Parathyroid adenoma (tissue), 2 donors: ENCODE data around the gene UBASH3A.

Experiments used
- H2AFZ ChIP-seq: fragments of 300-600 bp; sonication (generic); one replicate; pipeline ENCODE4 v1.7.0; 2017; ENCODE audit warnings: antibody characterized with exemption, mild to moderate bottlenecking
- H3K27ac ChIP-seq: fragments of 300-600 bp; sonication (generic); one replicate; pipeline ENCODE4 v1.7.0; 2017
- H3K27me3 ChIP-seq: fragments of 300-600 bp; sonication (generic); one replicate; pipeline ENCODE4 v1.7.0; 2017; ENCODE audit warnings: low read length; ENCODE audit not compliant: control insufficient read depth, insufficient read depth
- H3K36me3 ChIP-seq: fragments of 300-600 bp; sonication (generic); one replicate; pipeline ENCODE4 v1.7.0; 2017; ENCODE audit warnings: low read length; ENCODE audit not compliant: control insufficient read depth, insufficient read depth
- H3K4me1 ChIP-seq: fragments of 300-600 bp; sonication (generic); one replicate; pipeline ENCODE4 v1.7.0; 2017; ENCODE audit warnings: control low read depth
- H3K4me2 ChIP-seq: fragments of 300-600 bp; sonication (generic); one replicate; pipeline ENCODE4 v1.7.0; 2017; ENCODE audit warnings: low read length
- H3K4me3 ChIP-seq: fragments of 300-600 bp; sonication (generic); one replicate; pipeline ENCODE4 v1.7.0; 2017; ENCODE audit warnings: low read depth, low read length
- H3K79me2 ChIP-seq: fragments of 300-600 bp; sonication (generic); one replicate; pipeline ENCODE4 v1.7.0; 2017; ENCODE audit warnings: control low read depth
- H3K9ac ChIP-seq: fragments of 300-600 bp; sonication (generic); one replicate; pipeline ENCODE4 v1.7.0; 2017; ENCODE audit warnings: mild to moderate bottlenecking
- H3K9me3 ChIP-seq: fragments of 300-600 bp; sonication (generic); one replicate; pipeline ENCODE4 v1.7.0; 2017; ENCODE audit warnings: low read length; ENCODE audit not compliant: control insufficient read depth
- CTCF ChIP-seq: fragments of 300-600 bp; sonication (generic); IDR thresholded peaks from one replicate; pipeline ENCODE4 v1.7.0; 2017; ENCODE audit warnings: antibody characterized with exemption, mild to moderate bottlenecking
- donor health status: primary hyperparathyroidism.

UBASH3A gene

GRCh38 chr21:42413500-42413899 lies 9.8 kb downstream of the UBASH3A start:
- Histone ChIP-seq H3K4me2 (no peak overlapping the region), H2AFZ (no peak overlapping the region), H3K4me3 (no peak overlapping the region), H3K9me3 (no peaks in the 10 kb centered on the region), H3K4me1 (no peaks in the 10 kb centered on the region), H3K27me3 (no peaks in the 10 kb centered on the region), H3K79me2 (no peaks in the 10 kb centered on the region), H3K36me3 (no peaks in the 10 kb centered on the region), H3K9ac (no peak overlapping the region), H3K27ac (no peak overlapping the region)
- no peak for TF ChIP-seq CTCF

GRCh38 chr21:42414066-42414465 lies 10.4 kb downstream of the UBASH3A start:
- TF ChIP-seq CTCF: no peak
- H3K79me2 ChIP-seq: no peaks in the 10 kb centered on the region

GRCh38 chr21:42414553-42414927 lies 10.8 kb downstream of the UBASH3A start:
- Histone ChIP-seq H3K4me1 (no peaks in the 10 kb centered on the region), H3K79me2 (no peaks in the 10 kb centered on the region), H3K9ac (no peak overlapping the region), H3K27me3 (no peaks in the 10 kb centered on the region), H3K27ac (no peak overlapping the region), H2AFZ (no peak overlapping the region), H3K9me3 (no peaks in the 10 kb centered on the region), H3K4me2 (no peak overlapping the region), H3K36me3 (no peaks in the 10 kb centered on the region), H3K4me3 (no peak overlapping the region)
- no peak for TF ChIP-seq CTCF

More at GRCh38 chr21:42414066-42414465, 10.4 kb downstream of the UBASH3A start:
- Histone ChIP-seq H3K27me3 (no peaks in the 10 kb centered on the region), H3K4me1 (no peaks in the 10 kb centered on the region), H3K27ac (no peak overlapping the region), H3K9me3 (no peaks in the 10 kb centered on the region), H3K4me3 (no peak overlapping the region), H3K4me2 (no peak overlapping the region), H3K36me3 (no peaks in the 10 kb centered on the region), H2AFZ (no peak overlapping the region), H3K9ac (no peak overlapping the region)

GRCh38 chr21:42414928-42415769 lies 11.4 kb downstream of the UBASH3A start:
- Histone ChIP-seq H3K9ac (no peak overlapping the region), H3K27ac (no peak overlapping the region), H2AFZ (no peak overlapping the region), H3K4me3 (no peak overlapping the region), H3K4me1 (no peaks in the 10 kb centered on the region), H3K4me2 (no peak overlapping the region), H3K9me3 (no peaks in the 10 kb centered on the region), H3K36me3 (no peaks in the 10 kb centered on the region), H3K27me3 (no peaks in the 10 kb centered on the region), H3K79me2 (no peaks in the 10 kb centered on the region)
- no peak for TF ChIP-seq CTCF

- no peak overlapping the region for H2AFZ ChIP-seq
- no peak overlapping the region for H3K27ac ChIP-seq
- no peaks in the 10 kb centered on the region for H3K36me3 ChIP-seq
- H3K4me3 ChIP-seq: no peak overlapping the region
- H3K27me3 ChIP-seq: no peaks in the 10 kb centered on the region
- H3K79me2 ChIP-seq: no peaks in the 10 kb centered on the region
- no peak for TF ChIP-seq CTCF
- H3K4me2 ChIP-seq: no peak overlapping the region
- H3K9ac ChIP-seq: no peak overlapping the region
- no peaks in the 10 kb centered on the region for H3K9me3 ChIP-seq
- H3K4me1 ChIP-seq: no peaks in the 10 kb centered on the region
Observed at GRCh38 chr21:42417533-42417932, 13.8 kb downstream of the UBASH3A start.
